GM10847 (cell line): Measurements from ENCODE around the gene KLK10.

Source experiments
- POLR2A ChIP-seq: IDR thresholded peaks from 2 replicates; pipeline ENCODE4 v1.6.1; 2011; ENCODE audit not compliant: insufficient read length; ENCODE audit errors: extremely low read depth

KLK10 gene

GRCh38 chr19:51019544-51019925 lies at the start of gene KLK10:
Gene KLK10 (minus strand): TSS chr19:51019709. CDS start chr19:51019130, 579 bp downstream.
- TF ChIP-seq POLR2A = no peak

GRCh38 chr19:51066393-51067186 lies 47.1 kb upstream of the KLK10 start:
- no peak for TF ChIP-seq POLR2A

- TF ChIP-seq POLR2A = no peak
Measured at GRCh38 chr19:51065221-51065960, 45.9 kb upstream of the KLK10 start.

- no peak for TF ChIP-seq POLR2A
Measured at GRCh38 chr19:51064534-51065220, 45.2 kb upstream of the KLK10 start, which contains the start of gene KLK13. Gene KLK13 (minus strand): TSS chr19:51065092. CDS start chr19:51065067, 25 bp downstream.

GRCh38 chr19:51063664-51064063 lies 44.2 kb upstream of the KLK10 start:
- no peak for TF ChIP-seq POLR2A

GRCh38 chr19:51060973-51061372 lies 41.5 kb upstream of the KLK10 start:
- TF ChIP-seq POLR2A = no peak

- no peak for TF ChIP-seq POLR2A
Measured at GRCh38 chr19:51060336-51060735, 40.8 kb upstream of the KLK10 start.

- TF ChIP-seq POLR2A = no peak
Measured at GRCh38 chr19:51059715-51060114, 40.2 kb upstream of the KLK10 start.

- no peak for TF ChIP-seq POLR2A
Measured at GRCh38 chr19:51055866-51056265, 36.4 kb upstream of the KLK10 start.

GRCh38 chr19:51047031-51047335 lies 27.5 kb upstream of the KLK10 start:
- no peak for TF ChIP-seq POLR2A

GRCh38 chr19:51044327-51044726 lies 24.8 kb upstream of the KLK10 start:
- no peak for TF ChIP-seq POLR2A

- TF ChIP-seq POLR2A = no peak
Measured at GRCh38 chr19:51043497-51043896, 24.0 kb upstream of the KLK10 start.

GRCh38 chr19:51040151-51040550 lies 20.6 kb upstream of the KLK10 start:
- no peak for TF ChIP-seq POLR2A

- no peak for TF ChIP-seq POLR2A
Measured at GRCh38 chr19:51036519-51036918, 17.0 kb upstream of the KLK10 start.

GRCh38 chr19:51034704-51035103 lies 15.2 kb upstream of the KLK10 start, which contains the start of gene KLK12:
Gene KLK12 (minus strand): TSS chr19:51035002. CDS start chr19:51034621, 381 bp downstream.
- TF ChIP-seq POLR2A = no peak

GRCh38 chr19:51031880-51032225 lies 12.3 kb upstream of the KLK10 start:
- no peak for TF ChIP-seq POLR2A
